ENCODE data around the gene STXBP6. TPM values are rescaled to one million over a fixed set of nuclear protein-coding genes. Genes with fewer than 3 reads are reported as not detected.

STXBP6 gene
- total RNA-seq, 2 donors from 2014 or later, result not detected

- Mint-ChIP-seq H3K27me3 (peaks cover 17% of the 10 kb centered on the region), H3K9me3 (no peaks in the 10 kb centered on the region), H3K27ac (no peak overlapping the region), H3K36me3 (ENCODE audit: low read depth) (no peaks in the 10 kb centered on the region), H3K4me1 (no peaks in the 10 kb centered on the region), H3K4me3 (no peak overlapping the region)
- ATAC-seq (replicated peaks), result no peak
Observed at GRCh38 chr14:24925771-24926374, 124.1 kb downstream of the STXBP6 start.

- H3K27ac Mint-ChIP-seq, result no peak overlapping the region
- no peak for ATAC-seq (replicated peaks)
- no peaks in the 10 kb centered on the region for H3K36me3 Mint-ChIP-seq (ENCODE audit: low read depth)
- H3K9me3 Mint-ChIP-seq, result no peaks in the 10 kb centered on the region
- H3K4me3 Mint-ChIP-seq, result no peak overlapping the region
- H3K4me1 Mint-ChIP-seq, result no peaks in the 10 kb centered on the region
- H3K27me3 Mint-ChIP-seq, result peaks cover 24% of the 10 kb centered on the region
Observed at GRCh38 chr14:24924544-24924943, 125.4 kb downstream of the STXBP6 start.

- Mint-ChIP-seq H3K36me3 (ENCODE audit: low read depth) (no peaks in the 10 kb centered on the region), H3K4me3 (no peak overlapping the region), H3K27ac (no peak overlapping the region), H3K9me3 (no peaks in the 10 kb centered on the region), H3K4me1 (no peaks in the 10 kb centered on the region), H3K27me3 (peaks cover 27% of the 10 kb centered on the region)
- ATAC-seq (replicated peaks), result no peak
Observed at GRCh38 chr14:24921903-24922302, 128.0 kb downstream of the STXBP6 start.

- Mint-ChIP-seq H3K36me3 (ENCODE audit: low read depth) (no peaks in the 10 kb centered on the region), H3K27ac (no peak overlapping the region), H3K9me3 (no peaks in the 10 kb centered on the region), H3K27me3 (peaks cover 23% of the 10 kb centered on the region), H3K4me1 (no peaks in the 10 kb centered on the region), H3K4me3 (no peak overlapping the region)
- no peak for ATAC-seq (replicated peaks)
Observed at GRCh38 chr14:24920265-24921075, 129.5 kb downstream of the STXBP6 start.

- no peak for ATAC-seq (replicated peaks)
- no peak overlapping the region for H3K27ac Mint-ChIP-seq
- H3K27me3 Mint-ChIP-seq, result peaks cover 24% of the 10 kb centered on the region
- H3K4me1 Mint-ChIP-seq, result no peaks in the 10 kb centered on the region
- no peak overlapping the region for H3K4me3 Mint-ChIP-seq
- H3K9me3 Mint-ChIP-seq, result no peaks in the 10 kb centered on the region
- H3K36me3 Mint-ChIP-seq (ENCODE audit: low read depth), result no peaks in the 10 kb centered on the region
Observed at GRCh38 chr14:24918822-24919221, 131.1 kb downstream of the STXBP6 start.

- H3K27me3 Mint-ChIP-seq, result peaks cover 27% of the 10 kb centered on the region
- no peaks in the 10 kb centered on the region for H3K9me3 Mint-ChIP-seq
- no peaks in the 10 kb centered on the region for H3K36me3 Mint-ChIP-seq (ENCODE audit: low read depth)
- H3K4me1 Mint-ChIP-seq, result no peaks in the 10 kb centered on the region
- no peak overlapping the region for H3K27ac Mint-ChIP-seq
- no peak overlapping the region for H3K4me3 Mint-ChIP-seq
- ATAC-seq (replicated peaks), result no peak
Observed at GRCh38 chr14:24915958-24916595, 133.9 kb downstream of the STXBP6 start.

- H3K9me3 Mint-ChIP-seq, result no peaks in the 10 kb centered on the region
- no peaks in the 10 kb centered on the region for H3K36me3 Mint-ChIP-seq (ENCODE audit: low read depth)
- no peaks in the 10 kb centered on the region for H3K4me1 Mint-ChIP-seq
- H3K4me3 Mint-ChIP-seq, result no peak overlapping the region
- ATAC-seq (replicated peaks), result no peak
- no peak overlapping the region for H3K27ac Mint-ChIP-seq
- H3K27me3 Mint-ChIP-seq, result peaks cover 28% of the 10 kb centered on the region
Observed at GRCh38 chr14:24915403-24915921, 134.5 kb downstream of the STXBP6 start.

GRCh38 chr14:24913746-24914145 is 136.2 kb downstream of the STXBP6 start:
- Mint-ChIP-seq H3K27me3 (peaks cover 31% of the 10 kb centered on the region), H3K27ac (no peak overlapping the region), H3K36me3 (ENCODE audit: low read depth) (no peaks in the 10 kb centered on the region), H3K9me3 (no peaks in the 10 kb centered on the region), H3K4me1 (no peaks in the 10 kb centered on the region), H3K4me3 (no peak overlapping the region)
- ATAC-seq (replicated peaks), result no peak

- no peaks in the 10 kb centered on the region for H3K4me1 Mint-ChIP-seq
- H3K27me3 Mint-ChIP-seq, result peaks cover 32% of the 10 kb centered on the region
- H3K4me3 Mint-ChIP-seq, result no peak overlapping the region
- H3K36me3 Mint-ChIP-seq (ENCODE audit: low read depth), result no peaks in the 10 kb centered on the region
- ATAC-seq (replicated peaks), result no peak
- no peaks in the 10 kb centered on the region for H3K9me3 Mint-ChIP-seq
- no peak overlapping the region for H3K27ac Mint-ChIP-seq
Observed at GRCh38 chr14:24913021-24913420, 136.9 kb downstream of the STXBP6 start.

- Mint-ChIP-seq H3K9me3 (no peaks in the 10 kb centered on the region), H3K27me3 (peaks cover 28% of the 10 kb centered on the region), H3K4me1 (no peaks in the 10 kb centered on the region), H3K27ac (no peak overlapping the region), H3K36me3 (ENCODE audit: low read depth) (no peaks in the 10 kb centered on the region), H3K4me3 (no peak overlapping the region)
- no peak for ATAC-seq (replicated peaks)
Observed at GRCh38 chr14:24911324-24912109, 138.4 kb downstream of the STXBP6 start.

GRCh38 chr14:24910408-24910986 is 139.4 kb downstream of the STXBP6 start:
- Mint-ChIP-seq H3K36me3 (ENCODE audit: low read depth) (no peaks in the 10 kb centered on the region), H3K4me1 (no peaks in the 10 kb centered on the region), H3K9me3 (no peaks in the 10 kb centered on the region), H3K27me3 (peaks cover 29% of the 10 kb centered on the region), H3K4me3 (no peak overlapping the region), H3K27ac (no peak overlapping the region)
- no peak for ATAC-seq (replicated peaks)

GRCh38 chr14:24909523-24910302 is 140.2 kb downstream of the STXBP6 start:
- no peak for ATAC-seq (replicated peaks)
- Mint-ChIP-seq H3K36me3 (ENCODE audit: low read depth) (no peaks in the 10 kb centered on the region), H3K27ac (no peak overlapping the region), H3K4me3 (no peak overlapping the region), H3K9me3 (no peaks in the 10 kb centered on the region), H3K27me3 (peaks cover 31% of the 10 kb centered on the region), H3K4me1 (no peaks in the 10 kb centered on the region)

- H3K4me3 Mint-ChIP-seq, result no peak overlapping the region
Observed at GRCh38 chr14:24908592-24909236, 141.2 kb downstream of the STXBP6 start.

More at GRCh38 chr14:24908592-24909236, 141.2 kb downstream of the STXBP6 start:
- no peaks in the 10 kb centered on the region for H3K4me1 Mint-ChIP-seq
- no peak for ATAC-seq (replicated peaks)
- H3K36me3 Mint-ChIP-seq (ENCODE audit: low read depth), result no peaks in the 10 kb centered on the region
- H3K27me3 Mint-ChIP-seq, result peaks cover 30% of the 10 kb centered on the region
- H3K9me3 Mint-ChIP-seq, result no peaks in the 10 kb centered on the region
- no peak overlapping the region for H3K27ac Mint-ChIP-seq

Measured in activated T-helper 17 cell treated with anti-CD3 and anti-CD28 coated beads, Interleukin-2, amount 50 U/mL, for 72 hours (primary cell).